WERI-Rb-1 (cell line): ENCODE data around the gene C15orf62.

Source experiments
- DNase-seq: peaks from one replicate; pipeline ENCODE4 v3.0.0-alpha.2; 2020
- H3K27ac ChIP-seq: fragments of 250-450 bp; sonication (Bioruptor Pico); 2 replicates; pipeline ENCODE4 v1.5.1; 2020; ENCODE audit warnings: mild to moderate bottlenecking, moderate library complexity
- H3K27me3 ChIP-seq: fragments of 250-450 bp; sonication (Bioruptor Pico); 2 replicates; pipeline ENCODE4 v1.5.1; 2021; ENCODE audit warnings: mild to moderate bottlenecking, low read depth, moderate library complexity; ENCODE audit not compliant: insufficient read depth, severe bottlenecking
- H3K36me3 ChIP-seq: fragments of 250-450 bp; sonication (Bioruptor Pico); 2 replicates; pipeline ENCODE4 v1.5.1; 2020; ENCODE audit warnings: mild to moderate bottlenecking, moderate library complexity
- H3K4me3 ChIP-seq: 2 replicates; pipeline ENCODE4 v1.5.1; 2011; ENCODE audit warnings: low read depth, mild to moderate bottlenecking, control low read depth, low read length
- H3K9me3 ChIP-seq: fragments of 250-450 bp; sonication (Bioruptor Pico); 2 replicates; pipeline ENCODE4 v1.5.1; 2021; ENCODE audit warnings: mild to moderate bottlenecking, moderate library complexity; ENCODE audit not compliant: severe bottlenecking
- CTCF ChIP-seq: IDR thresholded peaks from 2 replicates; pipeline ENCODE4 v1.5.1; 2011; ENCODE audit warnings: low read depth, mild to moderate bottlenecking, control low read depth, inconsistent platforms, low read length

The C15orf62 gene

GRCh38 chr15:40806672-40807027, 36.9 kb downstream of the C15orf62 start:
- H3K4me3 ChIP-seq: peak overlapping the region; percentile 100
- TF ChIP-seq CTCF: no peak
- H3K9me3 ChIP-seq: no peaks in the 10 kb centered on the region
- peaks cover 3% of the 10 kb centered on the region; the same call in 1 of the 2 replicates for H3K36me3 ChIP-seq
- no peaks in the 10 kb centered on the region for H3K27me3 ChIP-seq
- H3K27ac ChIP-seq: peak overlapping the region; percentile 84
- no peak for DNase-seq

- peak; percentile 97 for DNase-seq
- Histone ChIP-seq H3K27ac (peak within 1 kb of the TSS; percentile 84), H3K4me3 (peak within 1 kb of the TSS; percentile 100)
These were observed 37.5 kb downstream of the C15orf62 start, which contains the start of the genes DNAJC17 and ZFYVE19 for GRCh38 chr15:40807028-40807887. Gene DNAJC17, minus strand, starts transcription at chr15:40807473. Its CDS starts 27 bp downstream, at chr15:40807446. Gene ZFYVE19, plus strand, starts transcription at chr15:40807089. Its CDS starts 501 bp downstream, at chr15:40807590.

GRCh38 chr15:40807888-40808461, 38.2 kb downstream of the C15orf62 start:
- H3K27ac ChIP-seq: peak overlapping the region; percentile 67
- peaks cover 3% of the 10 kb centered on the region; the same call in 1 of the 2 replicates for H3K36me3 ChIP-seq
- no peaks in the 10 kb centered on the region for H3K27me3 ChIP-seq
- peak overlapping the region; percentile 100 for H3K4me3 ChIP-seq
- DNase-seq: no peak
- TF ChIP-seq CTCF: no peak
- no peaks in the 10 kb centered on the region for H3K9me3 ChIP-seq

More at GRCh38 chr15:40807028-40807887, 37.5 kb downstream of the C15orf62 start, which contains the start of the genes DNAJC17 and ZFYVE19:
- Histone ChIP-seq H3K36me3 (peaks cover 3% of the 10 kb centered on the region; the same call in 1 of the 2 replicates), H3K9me3 (no peaks in the 10 kb centered on the region), H3K27me3 (no peaks in the 10 kb centered on the region)
- TF ChIP-seq CTCF: 0 out of 2 replicates have a peak, but pooled peaks have one; percentile 16

GRCh38 chr15:40808861-40809450, 39.2 kb downstream of the C15orf62 start:
- H3K4me3 ChIP-seq: no peak overlapping the region
- peaks cover 6% of the 10 kb centered on the region for H3K36me3 ChIP-seq
- TF ChIP-seq CTCF: no peak
- no peaks in the 10 kb centered on the region for H3K9me3 ChIP-seq
- no peak overlapping the region for H3K27ac ChIP-seq
- no peak for DNase-seq
- H3K27me3 ChIP-seq: no peaks in the 10 kb centered on the region

- Histone ChIP-seq H3K36me3 (peaks cover 10% of the 10 kb centered on the region), H3K4me3 (no peak overlapping the region), H3K9me3 (no peaks in the 10 kb centered on the region), H3K27me3 (no peaks in the 10 kb centered on the region), H3K27ac (peak overlapping the region; percentile 63)
- TF ChIP-seq CTCF: no peak
- DNase-seq: no peak
These were observed 43.1 kb downstream of the C15orf62 start for GRCh38 chr15:40812721-40813425.
